HG03575 (cell line): ENCODE measurements around the gene PRR5.
"Not testable (repeated sequence)": the region's sequence is repeated elsewhere in the genome, so short reads cannot be mapped to it uniquely, and the experiment has no call there.

ENCODE experiments used
- ATAC-seq: cut with Tn5 transposase; IDR thresholded peaks from one replicate; pipeline ENCODE4 v1.9.1; 2021; ENCODE audit not compliant: unreplicated experiment, insufficient number of reproducible peaks, low FRiP score; ENCODE audit errors: extremely low read depth

PRR5 gene, protein sequence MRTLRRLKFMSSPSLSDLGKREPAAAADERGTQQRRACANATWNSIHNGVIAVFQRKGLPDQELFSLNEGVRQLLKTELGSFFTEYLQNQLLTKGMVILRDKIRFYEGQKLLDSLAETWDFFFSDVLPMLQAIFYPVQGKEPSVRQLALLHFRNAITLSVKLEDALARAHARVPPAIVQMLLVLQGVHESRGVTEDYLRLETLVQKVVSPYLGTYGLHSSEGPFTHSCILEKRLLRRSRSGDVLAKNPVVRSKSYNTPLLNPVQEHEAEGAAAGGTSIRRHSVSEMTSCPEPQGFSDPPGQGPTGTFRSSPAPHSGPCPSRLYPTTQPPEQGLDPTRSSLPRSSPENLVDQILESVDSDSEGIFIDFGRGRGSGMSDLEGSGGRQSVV

DNA sequence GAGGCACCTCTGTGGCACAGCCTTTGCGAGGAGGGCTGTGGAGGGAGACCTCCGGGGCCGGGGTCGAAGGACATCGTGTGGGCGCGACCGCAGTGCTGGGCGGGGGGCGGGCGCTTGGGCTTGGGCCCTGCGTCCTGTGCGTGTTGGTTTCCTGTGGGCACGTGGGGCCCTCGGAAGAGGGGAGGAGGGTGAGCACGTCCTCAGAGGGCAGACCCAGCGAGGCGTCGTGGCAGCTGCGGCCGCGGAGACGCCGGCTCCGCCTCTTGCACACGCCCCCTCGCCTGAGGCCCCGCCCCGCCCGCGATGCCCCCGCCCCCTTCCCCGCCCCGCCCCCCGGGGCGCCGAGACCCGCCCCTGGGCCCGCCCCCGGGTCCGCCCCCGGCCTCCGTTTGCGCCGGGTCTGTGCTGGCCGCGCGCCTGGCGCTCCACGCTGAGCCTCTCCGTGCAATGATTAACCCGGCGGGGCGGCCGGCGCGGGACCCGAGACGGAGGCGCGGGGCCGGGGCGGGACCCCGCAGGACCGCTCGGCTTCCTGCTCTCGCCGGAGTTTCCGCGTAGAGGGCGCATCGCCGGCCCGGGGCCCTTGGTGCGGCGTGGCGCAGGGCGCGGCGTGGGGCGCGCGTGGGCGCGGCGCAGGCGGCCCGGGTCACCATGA is at the start of gene PRR5:
TSS of gene PRR5 (plus strand) at position 381 of the 655 bp plus-strand sequence. CDS start at position 652, 271 bp downstream.
- no peak for ATAC-seq

DNA sequence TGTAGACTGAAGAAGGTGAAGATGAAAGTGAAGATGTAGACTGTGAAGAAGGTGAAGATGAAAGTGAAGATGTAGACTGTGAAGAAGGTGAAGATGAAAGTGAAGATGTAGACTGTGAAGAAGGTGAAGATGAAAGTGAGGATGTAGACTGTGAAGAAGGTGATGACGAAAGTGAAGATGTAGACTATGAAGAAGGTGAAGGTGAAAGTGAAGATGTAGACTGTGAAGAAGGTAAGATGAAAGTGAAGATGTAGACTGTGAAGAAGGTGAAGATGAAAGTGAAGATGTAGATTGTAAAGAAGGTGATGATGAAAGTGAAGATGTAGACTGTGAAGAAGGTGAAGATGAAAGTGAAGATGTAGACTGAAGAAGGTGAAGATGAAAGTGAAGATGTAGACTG is 49.1 kb upstream of the PRR5 start:
- ATAC-seq = not testable (repeated sequence)

DNA sequence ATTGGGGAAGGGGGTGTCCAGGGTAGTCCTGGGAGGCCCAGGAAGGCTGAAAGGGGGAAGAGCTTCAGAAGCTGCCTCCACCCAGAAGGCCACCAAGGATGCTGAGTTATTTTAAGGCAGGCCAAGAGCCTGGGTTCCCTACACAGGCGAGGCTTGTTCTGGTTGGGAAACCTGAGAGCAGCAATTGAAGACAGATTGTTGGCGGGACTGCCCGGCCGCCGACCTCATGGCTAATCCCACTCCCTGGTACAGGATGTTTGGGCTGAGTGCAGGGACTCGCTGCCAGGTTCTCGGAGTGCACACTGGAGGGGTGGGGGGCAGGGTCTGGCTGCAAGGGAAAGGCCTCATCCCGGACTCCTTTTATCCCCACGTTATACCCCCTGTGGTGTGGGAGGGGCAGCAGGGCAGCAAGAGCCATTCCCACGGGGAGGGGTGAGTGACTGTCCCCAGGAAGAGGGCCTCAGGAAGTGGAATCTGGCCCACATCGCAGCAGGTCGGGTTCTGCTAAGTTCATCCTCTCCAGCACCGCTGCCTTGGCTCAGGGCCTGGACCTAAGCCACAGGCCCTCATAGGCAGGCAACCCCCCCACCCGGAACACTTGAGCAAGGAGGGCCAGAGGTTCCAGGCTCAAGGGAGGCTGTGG is 43.6 kb upstream of the PRR5 start:
- no peak for ATAC-seq

DNA sequence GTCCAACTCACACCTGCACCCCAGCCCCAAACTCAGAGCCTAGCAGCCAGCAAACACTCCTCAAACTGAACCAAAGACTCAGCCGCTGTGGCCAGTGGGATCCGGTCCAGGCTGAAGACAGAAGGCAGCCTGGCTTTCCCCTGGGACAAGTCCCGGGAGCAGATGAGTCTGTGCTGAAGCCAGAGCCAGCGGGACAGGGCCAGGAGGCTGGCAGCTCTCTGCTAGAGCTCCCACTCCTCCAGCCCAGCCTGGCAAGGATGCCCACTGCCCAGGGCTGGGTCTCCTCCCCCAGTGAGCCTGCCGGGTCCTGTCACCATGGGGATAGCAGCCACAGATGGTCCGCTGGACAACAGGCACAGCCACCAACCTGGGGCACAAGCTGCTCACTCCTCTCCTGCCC is 42.9 kb upstream of the PRR5 start:
- ATAC-seq = no peak

DNA sequence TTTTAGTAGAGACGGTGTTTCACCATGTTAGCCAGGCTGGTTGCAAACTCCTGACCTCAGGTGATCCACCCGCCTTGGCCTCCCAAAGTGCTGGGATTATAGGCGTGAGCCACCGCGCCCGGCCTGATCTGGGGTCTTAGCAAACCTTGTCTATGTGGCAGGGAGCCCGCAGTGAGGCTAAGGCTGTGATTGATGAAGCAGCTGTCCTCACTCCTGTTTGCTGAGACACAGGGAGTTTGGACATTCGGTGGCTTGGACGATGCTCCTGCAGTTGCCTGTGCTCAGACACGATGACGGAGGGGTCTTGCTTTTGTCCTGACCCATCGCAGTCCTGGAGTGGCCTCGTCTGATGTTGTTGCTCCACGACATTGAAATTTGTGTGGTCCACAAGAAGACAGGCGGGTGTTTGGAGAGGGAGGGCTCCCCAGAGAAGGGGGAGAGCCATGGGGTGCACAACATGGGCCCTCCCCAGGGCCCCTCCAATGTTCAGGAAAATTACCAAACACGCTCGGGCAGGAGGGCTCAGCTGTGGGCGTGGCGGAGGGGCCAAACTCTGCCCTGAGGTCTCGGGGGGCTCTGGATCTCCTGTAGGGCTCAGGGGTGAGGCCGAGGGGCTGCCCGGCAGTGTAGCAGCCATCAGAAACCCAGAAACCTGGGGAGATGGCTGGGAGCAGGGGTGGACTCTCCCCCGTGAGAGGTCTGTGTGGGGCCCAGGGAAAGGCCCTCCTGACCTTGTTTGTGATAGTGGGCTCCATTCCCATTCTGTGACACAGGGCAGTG is 41.8 kb upstream of the PRR5 start:
- no peak for ATAC-seq

DNA sequence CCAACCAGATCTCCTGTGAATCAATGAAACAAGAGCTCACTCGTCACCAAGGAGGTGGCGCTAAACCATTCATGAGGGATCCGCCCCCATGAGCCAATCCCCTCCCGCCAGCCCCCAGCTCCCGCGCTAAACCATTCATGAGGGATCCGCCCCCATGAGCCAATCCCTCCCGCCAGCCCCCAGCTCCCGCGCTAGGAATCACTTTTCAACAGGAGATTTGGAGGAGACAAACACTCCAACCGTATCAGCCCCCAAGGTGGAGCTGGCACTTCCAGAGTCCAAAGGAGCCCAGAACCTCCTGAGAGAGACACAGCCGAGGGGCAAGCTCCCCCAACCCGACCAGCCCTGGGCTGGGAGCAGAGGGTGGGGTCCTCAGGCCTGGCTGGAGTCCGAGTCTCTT is 40.9 kb upstream of the PRR5 start:
- no peak for ATAC-seq

DNA sequence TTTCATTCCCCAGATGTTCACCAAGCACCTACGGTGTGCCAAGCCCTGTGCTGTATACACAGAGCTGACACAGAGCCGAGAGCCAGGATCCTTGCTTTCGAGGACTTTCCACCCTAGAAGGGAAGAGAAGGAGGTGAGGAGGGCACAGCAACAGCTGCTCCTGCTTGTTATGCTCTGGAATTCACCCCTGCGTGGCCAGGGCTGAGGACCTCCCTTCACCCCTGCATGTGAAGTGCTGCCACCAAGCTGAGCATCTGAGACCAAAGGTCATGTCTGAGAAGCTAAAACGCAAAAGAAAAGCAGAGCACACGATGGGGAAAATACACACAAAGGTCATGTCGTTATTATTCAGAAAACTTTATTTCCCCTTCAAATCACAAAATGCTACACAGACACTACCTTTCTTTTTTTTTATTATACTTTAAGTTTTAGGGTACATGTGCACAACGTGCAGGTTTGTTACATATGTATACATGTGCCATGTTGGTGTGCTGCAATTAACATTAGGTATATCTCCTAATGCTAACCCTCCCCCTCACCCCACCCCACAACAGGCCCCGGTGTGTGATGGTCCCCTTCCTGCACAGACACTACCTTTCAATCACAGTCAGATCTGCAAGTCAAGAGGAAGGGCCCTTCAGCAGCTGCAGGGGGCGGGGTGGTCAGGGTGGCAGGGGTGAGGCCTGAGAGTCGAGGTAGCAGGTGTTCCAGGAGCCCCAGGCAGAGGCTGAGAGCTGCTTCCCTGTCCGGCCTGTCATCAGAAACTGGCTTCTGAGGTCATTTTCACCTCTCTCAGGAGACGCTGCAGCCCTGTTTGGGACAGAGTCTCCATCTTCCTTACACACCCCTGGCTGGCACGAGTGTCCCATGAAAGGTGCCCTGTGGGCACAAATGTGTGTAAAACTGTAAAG is 40.1 kb upstream of the PRR5 start:
- ATAC-seq = no peak

DNA sequence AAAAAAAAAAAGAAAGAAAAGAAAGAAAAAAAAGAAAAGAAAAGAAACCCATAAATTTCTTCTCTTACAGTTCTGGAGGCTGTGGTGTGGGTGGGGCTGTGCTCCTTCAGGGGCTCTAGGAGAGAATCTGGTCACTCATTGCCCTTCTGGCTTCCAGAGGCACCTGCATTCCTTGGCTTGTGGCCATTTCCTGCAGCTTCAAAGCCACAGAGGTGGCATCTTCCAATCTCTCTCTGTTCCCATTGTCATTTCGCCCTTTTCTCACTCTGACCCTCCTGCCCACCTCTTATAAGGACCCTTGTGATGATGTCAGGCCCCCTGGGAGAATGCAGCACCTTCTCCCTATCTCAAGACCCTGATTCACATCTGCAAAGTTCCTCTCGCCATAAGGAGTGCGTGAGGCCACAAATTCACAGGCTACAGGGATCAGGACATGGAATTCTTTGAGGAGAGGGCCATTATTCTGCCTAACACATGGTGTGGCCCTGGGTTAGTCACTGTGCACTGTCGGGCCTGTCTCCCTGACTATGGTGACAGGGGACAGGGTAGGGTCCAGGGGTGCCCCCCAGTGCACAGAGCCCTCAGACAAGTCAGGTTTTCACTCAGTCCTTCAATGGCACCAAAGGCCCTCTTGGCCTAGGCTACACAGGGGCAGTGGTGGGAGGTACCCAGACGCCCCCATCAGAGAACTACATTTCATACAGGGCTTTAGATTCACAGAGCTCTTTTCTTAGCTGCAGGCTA is 38.6 kb upstream of the PRR5 start:
- ATAC-seq = no peak

DNA sequence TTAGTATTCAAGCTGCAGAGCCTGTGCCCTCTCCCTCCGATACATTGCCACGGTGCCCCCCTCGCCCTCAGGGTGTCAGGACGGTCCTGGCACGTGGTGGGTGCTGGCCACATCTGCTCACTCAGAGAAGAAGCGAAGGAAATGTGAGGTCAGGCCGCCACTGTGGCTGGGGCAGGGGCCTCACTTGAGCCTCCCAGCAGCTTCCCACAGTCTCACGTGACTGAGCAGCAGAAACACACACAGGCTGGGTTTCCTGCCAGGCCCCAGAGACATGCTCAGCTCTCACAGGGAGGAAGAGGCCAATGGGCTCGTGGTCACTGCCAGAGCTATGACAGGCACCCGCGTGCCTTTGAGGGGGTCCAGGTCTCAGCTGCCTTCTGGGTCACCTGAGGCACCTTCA is 37.9 kb upstream of the PRR5 start:
- ATAC-seq = no peak

DNA sequence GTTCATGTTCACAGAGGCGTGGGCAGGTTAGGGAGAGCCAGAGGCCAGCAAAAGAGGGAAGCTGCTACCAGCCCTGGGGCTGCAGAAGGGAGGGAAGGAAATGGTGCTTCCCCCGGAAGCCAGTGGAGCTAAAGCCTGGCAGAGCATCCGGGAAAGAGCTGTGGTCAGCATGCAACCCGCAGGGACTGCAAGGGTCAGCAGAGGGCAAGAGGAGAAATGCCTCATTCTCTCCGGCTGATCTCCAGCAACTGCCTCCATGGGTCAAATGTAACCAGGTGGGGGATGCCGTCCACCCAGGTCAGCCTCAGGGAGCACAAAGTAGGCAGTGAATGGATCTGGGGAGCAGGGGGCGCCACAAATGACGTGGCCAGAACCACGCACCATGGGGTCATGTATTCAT is 36.9 kb upstream of the PRR5 start:
- no peak for ATAC-seq

DNA sequence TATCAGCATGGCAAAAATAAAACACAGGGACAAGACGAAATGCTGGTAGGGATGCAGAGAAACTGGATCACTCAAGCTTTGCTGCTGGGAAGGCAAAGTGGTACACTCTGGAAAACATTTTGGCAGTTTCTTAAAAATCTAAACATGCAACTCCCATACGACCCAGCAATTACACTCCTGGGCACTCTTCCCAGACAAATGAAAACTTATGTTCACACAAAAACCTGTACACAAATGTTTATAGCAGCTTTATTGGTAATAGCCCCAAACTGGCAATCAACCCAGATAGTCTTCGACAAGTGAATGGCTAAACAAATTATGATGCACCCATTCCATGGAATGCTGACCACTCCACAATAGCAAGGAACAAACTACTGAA is 35.8 kb upstream of the PRR5 start:
- ATAC-seq = no peak

DNA sequence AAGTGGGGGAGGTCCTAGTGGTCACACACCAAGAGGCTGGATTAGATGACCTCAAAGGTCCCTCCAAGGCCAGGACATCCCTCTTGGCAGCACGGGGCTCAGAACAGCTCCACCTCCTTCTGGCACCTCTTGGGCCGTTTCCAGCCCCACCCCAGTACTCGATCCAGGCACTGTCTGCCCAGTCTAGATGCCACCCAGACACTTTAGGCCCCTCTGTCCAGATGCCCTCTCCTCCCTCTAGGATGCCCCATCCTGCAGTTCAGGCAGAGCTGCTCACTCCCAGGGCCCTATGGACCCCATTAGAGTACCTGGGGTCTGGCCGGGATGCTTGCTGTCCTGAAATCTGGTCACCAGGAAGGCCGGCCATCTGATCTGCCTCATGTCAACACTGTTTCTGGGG is 34.7 kb upstream of the PRR5 start:
- no peak for ATAC-seq

DNA sequence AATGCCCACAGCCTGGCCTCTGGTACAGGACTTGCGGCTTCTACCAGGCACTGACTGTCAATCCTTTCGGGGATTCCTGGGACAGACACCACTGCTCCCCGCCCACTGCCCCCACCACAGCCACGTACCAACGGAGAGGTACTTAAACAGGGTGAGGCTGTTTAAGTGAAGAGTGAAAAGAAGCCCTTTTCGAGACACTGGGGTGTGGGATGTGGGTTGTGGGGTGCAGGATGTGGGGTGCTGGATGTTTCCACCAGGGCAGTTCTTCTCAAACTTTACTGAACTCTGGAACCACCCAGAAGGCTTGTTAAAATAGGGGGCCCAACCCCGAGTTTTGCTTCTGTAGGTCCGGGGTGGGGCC is 34.2 kb upstream of the PRR5 start:
- no peak for ATAC-seq

DNA sequence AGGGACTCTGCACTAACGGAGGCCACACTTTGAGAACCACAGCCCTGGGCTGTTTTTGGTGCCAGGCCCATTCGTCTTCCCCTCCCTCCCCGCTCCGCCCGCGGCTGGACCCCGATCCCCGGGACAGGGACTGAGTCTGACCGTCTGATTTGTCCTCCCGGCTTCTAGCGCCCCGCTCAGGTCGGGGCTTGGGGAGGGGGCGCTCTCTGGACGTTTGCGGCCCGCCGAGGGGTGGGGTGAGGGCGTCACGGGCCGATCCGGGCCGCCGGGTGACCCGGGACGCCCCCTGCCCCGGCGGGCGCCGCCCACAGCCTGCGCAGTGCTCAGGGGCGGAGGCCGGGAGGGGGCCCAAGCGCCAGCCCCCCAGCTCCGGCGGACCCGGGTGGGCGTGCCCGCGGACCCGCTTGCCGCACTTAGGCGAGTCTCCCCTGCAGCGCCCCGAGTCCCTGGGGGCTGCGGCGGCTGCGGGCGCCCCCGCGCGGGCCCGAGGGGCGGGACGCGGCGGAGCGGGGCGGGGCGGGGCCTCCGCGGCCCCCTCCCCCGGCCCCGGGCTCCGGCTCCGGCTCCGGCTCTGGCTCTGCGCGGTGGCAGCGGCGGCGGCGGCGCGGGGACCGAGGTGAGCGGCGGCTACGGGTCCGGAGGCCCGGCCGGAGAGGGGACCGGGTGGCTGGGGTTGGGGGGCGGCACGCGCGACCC is 33.7 kb upstream of the PRR5 start:
- ATAC-seq = no peak

DNA sequence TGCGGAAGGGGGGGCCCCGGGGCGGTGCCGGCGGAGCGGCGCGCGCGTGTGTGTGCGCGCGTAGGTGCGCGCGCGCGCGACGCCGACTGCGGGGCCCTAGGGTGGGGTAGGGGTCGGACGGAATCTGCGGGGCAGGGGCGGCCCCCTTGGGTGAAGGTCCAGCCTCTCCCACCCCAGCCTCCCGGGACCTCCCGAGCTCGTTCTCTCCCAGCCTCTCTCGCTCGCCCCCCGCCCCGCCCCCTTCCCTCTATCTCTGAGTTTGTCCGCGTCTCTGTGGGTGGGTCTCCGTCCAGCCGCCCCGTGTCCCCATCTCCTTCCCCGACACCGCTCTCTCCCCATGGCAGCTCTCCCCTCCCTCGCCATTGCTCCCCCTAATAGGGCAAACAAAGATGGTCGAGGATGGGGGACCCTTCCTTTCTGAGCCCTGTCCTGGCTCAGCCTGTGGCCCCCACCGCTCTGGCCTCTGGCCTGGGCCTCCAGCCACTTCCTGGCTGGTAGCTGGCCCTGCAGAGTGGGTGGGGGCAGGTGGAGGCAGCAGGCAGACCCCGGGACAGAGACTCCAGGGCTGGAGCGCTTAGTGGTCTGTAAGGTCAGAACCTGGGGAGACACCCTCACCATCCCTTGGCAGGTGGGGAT is 33.0 kb upstream of the PRR5 start:
- ATAC-seq = no peak

DNA sequence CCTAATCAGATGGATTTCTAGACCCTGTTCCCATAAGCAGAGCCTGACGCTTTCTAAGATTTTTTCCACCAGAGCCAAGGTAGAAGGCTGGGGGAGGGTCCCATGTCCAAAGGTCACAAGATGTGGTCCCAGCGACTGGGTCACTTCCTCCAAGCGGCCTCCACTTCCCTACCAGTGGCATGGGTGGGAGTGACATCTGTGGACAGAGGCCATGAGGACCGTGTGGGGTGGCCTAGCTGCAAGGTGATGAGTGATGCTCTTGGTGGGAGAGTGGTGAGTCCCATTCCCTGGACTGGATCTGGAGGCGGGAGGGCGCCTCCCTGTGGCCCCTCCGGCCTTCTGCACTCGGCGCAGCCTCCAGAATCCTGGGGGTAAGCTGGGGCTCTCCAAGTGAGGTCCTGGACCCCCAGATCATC is 32.4 kb upstream of the PRR5 start:
- ATAC-seq = no peak
